Ishikawa (cell line): ENCODE measurements around the gene MANEAL.
A peak's percentile ranks its signal among the peaks of the same experiment; 100 is the strongest.

ENCODE experiments used
- CEBPB ChIP-seq: IDR thresholded peaks from 2 replicates; pipeline ENCODE4 v1.6.1; 2012
- CREB1 ChIP-seq: IDR thresholded peaks from 2 replicates; pipeline ENCODE4 v1.6.1; 2012; ENCODE audit warnings: low read depth
- EGR1 ChIP-seq: IDR thresholded peaks from 2 replicates; pipeline ENCODE4 v1.6.1; 2012
- EP300 ChIP-seq: IDR thresholded peaks from 2 replicates; pipeline ENCODE4 v1.6.1; 2012; ENCODE audit warnings: borderline replicate concordance
- FOXM1 ChIP-seq: IDR thresholded peaks from 2 replicates; pipeline ENCODE4 v1.6.1; 2012; ENCODE audit warnings: low read depth, borderline replicate concordance
- MAX ChIP-seq: IDR thresholded peaks from 2 replicates; pipeline ENCODE4 v1.6.1; 2012
- NFIC ChIP-seq: IDR thresholded peaks from 2 replicates; pipeline ENCODE4 v1.6.1; 2012
- RAD21 ChIP-seq: IDR thresholded peaks from 2 replicates; pipeline ENCODE4 v1.6.1; 2012; ENCODE audit warnings: low read depth
- REST ChIP-seq: IDR thresholded peaks from 2 replicates; pipeline ENCODE4 v1.6.1; 2012; ENCODE audit warnings: low read depth, mild to moderate bottlenecking
- TAF1 ChIP-seq: IDR thresholded peaks from 2 replicates; pipeline ENCODE4 v1.6.1; 2012; ENCODE audit warnings: low read depth, mild to moderate bottlenecking
- TCF12 ChIP-seq: IDR thresholded peaks from 2 replicates; pipeline ENCODE4 v1.6.1; 2012; ENCODE audit warnings: low read depth
- TEAD4 ChIP-seq: IDR thresholded peaks from 2 replicates; pipeline ENCODE4 v1.6.1; 2012
- USF1 ChIP-seq: IDR thresholded peaks from 2 replicates; pipeline ENCODE4 v1.6.1; 2012
- YY1 ChIP-seq: IDR thresholded peaks from 2 replicates; pipeline ENCODE4 v1.6.1; 2012; ENCODE audit warnings: low read depth
- ZBTB7A ChIP-seq: IDR thresholded peaks from 2 replicates; pipeline ENCODE4 v1.6.1; 2012; ENCODE audit warnings: low read depth

MANEAL gene

GRCh38 chr1:37752213-37752582 lies 41.4 kb upstream of the MANEAL start:
- TF ChIP-seq MAX: no peak

GRCh38 chr1:37752583-37753471 lies 40.8 kb upstream of the MANEAL start:
- TF ChIP-seq CREB1 (no peak), MAX (0 out of 2 replicates have a peak, but pooled peaks have one; percentile 49)

GRCh38 chr1:37753473-37754321 lies 40.0 kb upstream of the MANEAL start:
- TF ChIP-seq REST (no peak), CEBPB (no peak), NFIC (no peak), RAD21 (no peak), TCF12 (no peak), USF1 (no peak), FOXM1 (no peak), MAX (no peak), TAF1 (no peak), CREB1 (no peak), YY1 (no peak)

- TF ChIP-seq USF1 (no peak), RAD21 (no peak), CREB1 (no peak), TAF1 (no peak), ZBTB7A (no peak), FOXM1 (no peak), REST (no peak), TEAD4 (no peak), CEBPB (no peak), YY1 (no peak), NFIC (no peak), TCF12 (no peak), EP300 (no peak), EGR1 (no peak), MAX (no peak)
Measured at GRCh38 chr1:37755290-37755689, 38.4 kb upstream of the MANEAL start.

GRCh38 chr1:37755951-37756560 lies 37.6 kb upstream of the MANEAL start:
- no peak for TF ChIP-seq FOXM1
- TF ChIP-seq EGR1: no peak
- no peak for TF ChIP-seq EP300
- TF ChIP-seq ZBTB7A: no peak
- no peak for TF ChIP-seq MAX
- TF ChIP-seq TCF12: no peak
- TF ChIP-seq TAF1: no peak
- TF ChIP-seq TEAD4: no peak
- TF ChIP-seq RAD21: no peak
- TF ChIP-seq CREB1: no peak
